AG10803 (cell line): ENCODE data around the gene TMEM204.

Experiments used
- DNase-seq: peaks from one replicate; pipeline ENCODE4 v3.0.0; 2010; ENCODE audit warnings: low read depth
- H3K4me3 ChIP-seq: 2 replicates; pipeline ENCODE4 v1.5.1; 2011; ENCODE audit warnings: mild to moderate bottlenecking, low read length, control low read depth
- TF ChIP-seq, protein P1 (sequence below): conservative IDR thresholded peaks from 2 replicates; pipeline ENCODE4 v1.5.1; 2011; ENCODE audit warnings: mild to moderate bottlenecking, low read length, control low read depth, inconsistent platforms

TMEM204 gene

DNA sequence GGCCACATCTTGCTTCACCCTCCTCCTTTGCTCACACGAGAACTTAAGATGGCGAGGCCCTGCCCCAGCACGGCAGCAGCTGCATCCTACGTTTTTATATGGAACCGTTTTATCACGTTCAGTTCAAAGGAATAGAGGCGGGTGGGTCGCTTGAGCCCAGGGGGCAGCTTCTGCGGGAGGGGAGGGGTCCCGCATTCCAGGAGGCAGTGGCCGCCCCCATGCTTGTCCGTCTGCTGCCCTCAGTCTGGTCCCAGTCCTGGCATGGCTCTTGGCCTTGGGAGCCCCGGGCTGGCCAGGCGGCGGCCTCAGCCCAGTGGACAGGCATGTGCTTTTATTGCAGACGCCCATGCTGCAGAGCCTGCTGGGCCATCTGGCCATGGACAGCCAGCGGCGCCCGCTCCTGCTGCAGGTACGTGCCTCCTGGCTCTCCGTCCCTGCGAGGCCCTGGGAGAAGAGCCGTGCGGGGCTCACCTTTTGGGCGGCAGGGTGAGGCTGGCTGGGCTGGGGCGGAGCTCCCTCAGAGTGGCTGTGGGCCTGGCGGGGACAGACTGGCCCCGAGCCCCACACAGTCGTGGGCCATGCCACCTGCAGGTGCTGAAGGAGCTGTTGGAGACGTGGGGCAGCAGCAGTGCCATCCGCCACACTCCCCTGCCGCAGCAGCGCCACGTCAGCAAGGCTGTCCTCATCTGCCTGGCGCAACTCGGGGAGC is 33.6 kb upstream of the TMEM204 start:
- no peak overlapping the region for H3K4me3 ChIP-seq
- no peak for DNase-seq
- TF ChIP-seq, protein P1, sequence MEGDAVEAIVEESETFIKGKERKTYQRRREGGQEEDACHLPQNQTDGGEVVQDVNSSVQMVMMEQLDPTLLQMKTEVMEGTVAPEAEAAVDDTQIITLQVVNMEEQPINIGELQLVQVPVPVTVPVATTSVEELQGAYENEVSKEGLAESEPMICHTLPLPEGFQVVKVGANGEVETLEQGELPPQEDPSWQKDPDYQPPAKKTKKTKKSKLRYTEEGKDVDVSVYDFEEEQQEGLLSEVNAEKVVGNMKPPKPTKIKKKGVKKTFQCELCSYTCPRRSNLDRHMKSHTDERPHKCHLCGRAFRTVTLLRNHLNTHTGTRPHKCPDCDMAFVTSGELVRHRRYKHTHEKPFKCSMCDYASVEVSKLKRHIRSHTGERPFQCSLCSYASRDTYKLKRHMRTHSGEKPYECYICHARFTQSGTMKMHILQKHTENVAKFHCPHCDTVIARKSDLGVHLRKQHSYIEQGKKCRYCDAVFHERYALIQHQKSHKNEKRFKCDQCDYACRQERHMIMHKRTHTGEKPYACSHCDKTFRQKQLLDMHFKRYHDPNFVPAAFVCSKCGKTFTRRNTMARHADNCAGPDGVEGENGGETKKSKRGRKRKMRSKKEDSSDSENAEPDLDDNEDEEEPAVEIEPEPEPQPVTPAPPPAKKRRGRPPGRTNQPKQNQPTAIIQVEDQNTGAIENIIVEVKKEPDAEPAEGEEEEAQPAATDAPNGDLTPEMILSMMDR: no peak

DNA sequence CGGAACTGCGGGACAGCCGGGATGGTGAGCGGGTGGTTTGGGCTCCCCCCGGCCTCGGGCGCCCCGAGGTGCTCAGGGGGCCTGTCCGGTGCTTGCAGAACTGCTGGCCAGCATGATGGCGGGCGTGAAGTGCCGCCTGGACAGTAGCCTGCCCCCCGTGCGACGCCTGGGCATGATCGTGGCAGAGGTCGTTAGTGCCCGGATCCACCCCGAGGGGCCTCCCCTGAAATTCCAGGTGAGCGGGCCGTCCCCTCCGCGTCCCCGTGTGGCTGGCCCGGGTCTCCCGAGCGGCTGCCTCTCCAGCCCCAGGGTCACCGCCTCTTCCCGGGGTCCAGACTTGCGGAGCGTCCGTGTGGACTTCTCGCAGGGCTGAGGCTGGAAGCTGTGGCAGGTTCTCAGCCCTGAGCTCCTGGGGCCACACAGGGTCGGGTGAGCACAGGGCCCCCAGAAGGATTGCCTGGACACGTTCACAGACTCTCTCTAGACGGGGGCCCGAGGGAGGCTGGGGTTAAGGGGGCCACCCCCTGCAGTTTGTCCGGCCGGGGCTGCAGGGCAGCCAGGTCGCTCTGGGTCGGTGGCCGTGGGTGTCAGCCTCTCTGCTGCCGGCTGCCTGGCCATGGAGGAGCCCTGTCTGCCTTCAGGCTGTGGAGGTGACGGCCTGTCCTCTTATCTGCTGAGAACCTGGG is 32.9 kb upstream of the TMEM204 start:
- DNase-seq: no peak
- TF ChIP-seq, protein P1: no peak
- H3K4me3 ChIP-seq: no peak overlapping the region

DNA sequence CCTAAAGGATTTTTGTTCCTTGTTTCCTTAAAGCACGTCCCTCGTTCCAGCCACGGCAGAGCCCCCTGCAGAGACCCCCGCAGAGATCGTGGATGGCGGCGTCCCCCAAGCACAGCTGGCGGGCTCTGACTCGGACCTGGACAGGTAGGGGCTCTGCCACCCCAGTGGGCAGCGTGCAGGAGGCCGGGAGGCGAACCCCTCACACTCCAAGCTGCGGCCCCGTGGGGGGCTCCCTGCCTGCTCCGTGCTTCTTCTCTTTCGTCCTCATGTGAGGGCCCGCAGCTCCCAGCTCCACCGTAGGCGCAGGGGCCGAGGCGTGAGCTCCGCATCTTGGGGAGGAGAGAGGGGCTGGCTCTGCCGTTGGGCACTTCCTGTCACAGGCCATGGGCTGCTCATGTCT is 31.8 kb upstream of the TMEM204 start:
- no peak overlapping the region for H3K4me3 ChIP-seq
- TF ChIP-seq, protein P1: no peak
- DNase-seq: no peak

DNA sequence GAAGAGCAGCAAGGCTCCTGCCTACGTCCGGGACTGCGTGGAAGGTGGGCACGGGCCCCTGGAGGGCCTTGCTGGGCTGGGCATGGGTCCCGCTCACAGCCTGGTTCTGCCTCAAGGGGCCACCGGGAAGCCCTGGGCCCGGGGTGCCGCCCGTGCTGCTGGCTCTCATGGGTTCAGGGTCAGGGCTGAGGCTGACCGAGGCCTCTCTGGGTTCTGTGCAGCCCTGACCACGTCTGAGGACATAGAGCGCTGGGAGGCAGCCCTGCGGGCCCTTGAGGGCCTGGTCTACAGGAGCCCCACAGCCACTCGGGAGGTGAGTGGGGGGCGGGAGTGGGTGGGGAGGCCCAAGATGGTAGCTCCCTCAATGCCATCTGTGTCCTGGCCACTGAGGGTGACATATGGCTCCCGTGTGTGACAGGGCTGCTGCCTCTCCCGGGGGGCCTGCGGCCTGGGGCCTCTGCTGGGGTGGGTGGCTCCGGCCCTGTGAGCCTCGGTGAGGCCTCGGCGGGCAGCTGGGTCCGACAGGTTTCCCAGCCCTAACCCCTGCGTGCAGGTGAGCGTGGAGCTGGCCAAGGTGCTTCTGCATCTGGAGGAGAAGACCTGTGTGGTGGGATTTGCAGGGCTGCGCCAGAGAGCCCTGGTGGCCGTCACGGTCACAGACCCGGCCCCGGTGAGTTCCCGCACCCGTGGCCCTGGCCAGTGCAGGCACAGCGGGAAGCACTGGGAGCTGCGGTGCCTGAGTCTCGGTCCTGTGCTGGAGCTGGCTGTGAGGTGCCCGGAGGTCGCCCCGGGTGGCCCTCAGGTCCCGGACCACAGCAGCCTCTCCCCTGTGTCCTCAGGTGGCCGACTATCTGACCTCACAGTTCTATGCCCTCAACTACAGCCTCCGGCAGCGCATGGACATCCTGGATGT is 31.1 kb upstream of the TMEM204 start:
- no peak for DNase-seq
- TF ChIP-seq, protein P1: no peak
- no peak overlapping the region for H3K4me3 ChIP-seq

DNA sequence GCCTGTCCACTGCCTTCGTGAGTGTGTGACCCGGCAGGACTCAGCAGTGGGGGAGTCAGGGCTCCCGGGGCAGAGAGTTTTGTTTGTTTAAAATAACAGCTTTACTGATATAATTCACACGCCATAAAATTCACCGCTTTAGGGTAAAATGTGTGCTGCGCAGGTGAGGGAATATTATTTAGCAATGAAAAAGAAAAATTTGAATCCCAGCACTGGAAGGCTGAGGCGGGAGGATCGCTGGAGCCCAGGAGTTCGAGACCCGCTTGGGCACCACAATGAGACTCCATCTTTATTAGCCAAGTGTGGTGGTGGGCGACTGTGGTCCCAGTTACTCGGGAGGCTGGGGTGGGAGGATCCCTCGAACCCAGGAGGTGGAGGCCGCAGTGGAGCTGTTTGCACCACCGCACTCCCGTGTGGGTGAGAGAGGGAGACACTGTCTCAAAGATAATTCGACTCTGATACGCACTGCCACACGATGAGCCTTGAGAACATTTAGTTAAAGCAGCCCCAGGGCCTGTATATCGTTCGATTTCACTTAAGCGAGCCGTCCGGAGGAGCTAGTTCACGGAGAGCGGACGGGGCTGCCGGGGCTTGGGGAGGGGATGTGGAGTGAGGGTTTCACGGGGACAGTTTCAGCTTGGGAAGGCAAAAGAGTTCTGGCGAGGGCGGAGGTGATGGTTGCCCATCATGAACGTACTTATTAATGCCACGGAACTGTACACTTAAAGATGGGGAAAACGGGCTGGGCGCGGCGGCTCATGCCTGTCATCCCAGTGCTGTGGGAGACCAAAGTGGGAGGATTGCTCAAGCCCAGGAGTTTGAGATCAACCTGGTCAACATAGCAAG is 30.1 kb upstream of the TMEM204 start:
- DNase-seq: no peak
- TF ChIP-seq, protein P1: no peak
- H3K4me3 ChIP-seq: no peak overlapping the region

DNA sequence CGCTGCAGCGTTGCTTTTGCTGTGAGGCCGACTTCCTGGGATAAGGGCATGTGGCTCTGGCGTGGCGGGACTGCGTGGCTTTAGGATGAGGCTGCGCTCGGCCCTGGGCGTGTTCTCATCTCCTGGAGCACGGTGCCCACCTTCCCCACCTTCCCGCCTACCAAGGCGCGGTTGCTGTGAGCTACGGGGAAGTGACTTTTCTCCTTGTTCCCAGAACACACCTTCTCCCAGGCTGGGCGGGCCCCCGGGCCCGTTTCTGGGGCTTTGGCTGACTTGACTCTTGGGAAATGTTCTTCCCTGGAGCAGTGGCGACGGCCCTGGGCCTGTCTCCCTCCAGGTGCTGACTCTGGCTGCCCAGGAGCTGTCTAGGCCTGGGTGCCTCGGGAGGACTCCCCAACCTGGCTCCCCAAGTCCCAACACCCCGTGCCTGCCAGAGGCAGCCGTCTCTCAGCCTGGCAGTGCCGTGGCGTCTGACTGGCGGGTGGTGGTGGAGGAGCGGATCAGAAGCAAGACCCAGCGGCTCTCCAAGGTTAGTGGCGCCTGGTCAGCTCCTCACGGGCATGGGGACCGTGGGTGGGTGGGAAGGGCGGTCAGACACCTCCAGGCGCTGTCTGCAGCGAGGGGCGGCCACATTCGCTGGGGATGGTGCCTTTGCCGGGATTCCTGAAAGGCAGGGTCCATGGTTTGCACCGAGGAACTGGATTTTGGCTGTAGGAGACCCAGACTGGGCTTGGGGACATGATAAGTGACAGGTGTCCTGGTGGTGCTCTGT is 28.2 kb upstream of the TMEM204 start:
- TF ChIP-seq, protein P1: no peak
- DNase-seq: no peak
- H3K4me3 ChIP-seq: no peak overlapping the region
